Activated CD4-positive, alpha-beta T cell treated with anti-CD3 and anti-CD28 coated beads, Interleukin-2, amount 50 U/mL, for 24 hours (primary cell): ENCODE measurements around the gene NSD2.
"Not testable (repeated sequence)": the region's sequence is repeated elsewhere in the genome, so short reads cannot be mapped to it uniquely, and the experiment has no call there.

Experiments used
- DNase-seq, 2 donors: peaks; one replicate each; pipeline ENCODE4 v3.0.0-alpha.2; 2020; ENCODE audit warnings: low read depth in 1 of 2, low spot score in 1 of 2

NSD2 gene

GRCh38 chr4:1983846-1984405 is 112.7 kb downstream of the NSD2 start:
- no peak for DNase-seq

- DNase-seq, result no peak
These were observed 113.4 kb downstream of the NSD2 start for GRCh38 chr4:1984406-1985191.

GRCh38 chr4:1985294-1985693 is 114.1 kb downstream of the NSD2 start:
- no peak for DNase-seq

GRCh38 chr4:1985780-1986577 is 114.8 kb downstream of the NSD2 start:
- no peak for DNase-seq

GRCh38 chr4:1986578-1987210 is 115.5 kb downstream of the NSD2 start:
- DNase-seq, result no peak

GRCh38 chr4:1987296-1987695 is 116.1 kb downstream of the NSD2 start:
- DNase-seq, result no peak

- no peak for DNase-seq
These were observed 116.6 kb downstream of the NSD2 start for GRCh38 chr4:1987721-1988326.

- no peak for DNase-seq
These were observed 117.1 kb downstream of the NSD2 start for GRCh38 chr4:1988327-1988724.

- no peak for DNase-seq
These were observed 118.5 kb downstream of the NSD2 start for GRCh38 chr4:1989533-1990347.

- no peak for DNase-seq
These were observed 119.1 kb downstream of the NSD2 start for GRCh38 chr4:1990348-1990645.

GRCh38 chr4:1990676-1991075 is 119.5 kb downstream of the NSD2 start:
- no peak for DNase-seq

- no peak for DNase-seq
These were observed 119.9 kb downstream of the NSD2 start for GRCh38 chr4:1991087-1991486.

GRCh38 chr4:1991596-1992434 is 120.6 kb downstream of the NSD2 start:
- DNase-seq, result no peak

GRCh38 chr4:1992468-1993168 is 121.4 kb downstream of the NSD2 start:
- DNase-seq, result no peak

- no peak for DNase-seq
These were observed 122.0 kb downstream of the NSD2 start for GRCh38 chr4:1993169-1993516.

- DNase-seq, result not testable (repeated sequence)
These were observed 122.7 kb downstream of the NSD2 start for GRCh38 chr4:1993718-1994516.

GRCh38 chr4:1994938-1995337 is 123.7 kb downstream of the NSD2 start:
- no peak for DNase-seq

- no peak for DNase-seq
These were observed 125.8 kb downstream of the NSD2 start for GRCh38 chr4:1996866-1997611.
